GM23248 (cell line): Measurements from ENCODE around the gene MACROD2.

Experiments used
- EZH2 ChIP-seq: fragments of 200-600 bp; sonication (generic); IDR thresholded peaks from 2 replicates; pipeline ENCODE4 v1.6.1; 2018; ENCODE audit warnings: antibody characterized with exemption, mild to moderate bottlenecking; ENCODE audit not compliant: insufficient read depth, poor library complexity, severe bottlenecking
- EZH2phosphoT487 ChIP-seq: fragments of 200-600 bp; sonication (generic); IDR thresholded peaks from 2 replicates; pipeline ENCODE4 v1.6.1; 2018; ENCODE audit warnings: antibody characterized with exemption, moderate library complexity, mild to moderate bottlenecking, low read depth; ENCODE audit not compliant: insufficient read depth

DNA sequence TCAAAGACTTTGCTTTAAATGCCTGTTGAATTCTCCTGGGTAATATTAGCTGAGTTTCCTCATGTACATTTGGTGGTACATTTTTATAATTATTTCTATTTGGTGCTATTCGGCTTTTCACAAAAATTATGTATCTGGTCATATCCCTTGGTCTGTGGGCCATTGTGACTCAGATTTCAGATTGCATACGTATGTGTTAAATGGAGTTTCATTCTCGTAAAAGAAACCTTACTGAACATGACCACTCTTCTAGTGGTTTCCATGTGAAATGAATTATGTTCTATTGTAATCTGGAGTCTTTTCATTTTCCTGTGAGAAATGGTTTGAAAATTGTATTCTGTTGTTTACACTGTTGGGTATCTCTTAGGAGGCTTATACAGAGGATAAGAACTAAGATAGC, 728.3 kb downstream of the MACROD2 start:
- TF ChIP-seq EZH2 (no peak), EZH2phosphoT487 (no peak)
